ENCODE data around the gene LYZL1.

- no peak for TF ChIP-seq CTCF (IDR thresholded peaks at IDR 0.05)
- TF ChIP-seq RFX5 (IDR thresholded peaks at IDR 0.05; ENCODE audit: low read length): no peak
Observed at GRCh38 chr10:29263506-29263905, 25.4 kb upstream of the LYZL1 start.

All from SK-N-SH (cell line).